HG02943 (cell line): Measurements from ENCODE around the gene CDH7.

Source experiments
- ATAC-seq: cut with Tn5 transposase; IDR thresholded peaks from one replicate; pipeline ENCODE4 v1.9.1; 2021; ENCODE audit warnings: mild to moderate bottlenecking, low read depth, moderate library complexity; ENCODE audit not compliant: unreplicated experiment

The CDH7 gene

DNA sequence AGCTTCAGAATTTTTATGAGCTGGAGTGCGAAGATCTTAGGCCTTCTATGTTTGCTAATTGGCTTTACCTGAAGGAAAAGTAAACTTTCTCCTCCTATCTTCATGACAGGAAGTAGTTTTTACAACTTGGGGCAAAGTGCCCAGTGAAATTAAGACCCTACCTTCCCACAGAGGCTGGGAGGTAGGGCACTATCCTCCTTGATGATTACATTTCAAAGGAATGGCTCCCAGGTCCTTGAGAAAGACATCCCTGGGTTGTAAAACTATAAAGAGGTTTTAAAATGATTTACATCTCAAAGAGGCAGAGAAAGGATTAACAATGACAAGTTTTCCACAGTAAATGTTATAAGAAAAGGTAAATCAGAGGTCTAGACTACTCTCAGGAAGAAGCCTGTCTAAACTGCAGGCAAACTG, 155.8 kb downstream of the CDH7 start:
- no peak for ATAC-seq

DNA sequence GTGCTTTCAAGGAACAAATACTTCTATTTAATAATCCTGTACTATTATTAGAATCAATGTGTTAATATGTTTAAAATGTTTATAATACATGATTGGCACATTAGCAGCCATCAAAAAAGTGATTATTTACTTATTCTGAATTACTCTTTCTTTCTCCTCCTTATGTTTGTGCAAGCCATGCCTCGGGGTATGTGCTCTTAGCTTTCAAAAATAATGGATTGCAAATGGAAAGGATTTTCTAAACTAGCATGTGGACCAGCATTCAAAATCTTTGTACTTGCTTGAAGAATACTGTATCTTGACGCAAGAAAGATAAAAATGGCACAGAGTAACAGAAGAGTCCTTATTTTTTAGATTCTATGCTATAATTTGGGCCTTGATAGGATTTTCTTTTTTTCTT, 156.5 kb downstream of the CDH7 start:
- no peak for ATAC-seq

DNA sequence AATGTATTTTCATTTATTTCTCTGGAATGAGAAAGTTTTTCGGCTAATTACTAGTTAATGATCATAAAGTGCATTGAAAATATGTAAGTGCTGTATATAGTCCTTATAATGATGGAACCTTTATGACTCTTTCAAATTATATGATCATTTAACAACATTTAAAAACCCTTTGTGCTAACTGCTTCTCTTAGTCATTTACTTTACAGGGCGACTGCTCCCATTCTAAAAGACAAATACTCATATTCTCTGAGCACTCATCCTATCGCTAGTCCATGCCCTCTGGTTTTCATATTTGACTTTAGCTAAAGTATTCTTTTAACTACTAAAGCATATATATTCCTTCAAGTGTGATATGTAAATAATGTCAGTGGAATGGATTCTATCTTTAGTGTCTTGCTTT, 168.2 kb downstream of the CDH7 start:
- ATAC-seq = no peak

DNA sequence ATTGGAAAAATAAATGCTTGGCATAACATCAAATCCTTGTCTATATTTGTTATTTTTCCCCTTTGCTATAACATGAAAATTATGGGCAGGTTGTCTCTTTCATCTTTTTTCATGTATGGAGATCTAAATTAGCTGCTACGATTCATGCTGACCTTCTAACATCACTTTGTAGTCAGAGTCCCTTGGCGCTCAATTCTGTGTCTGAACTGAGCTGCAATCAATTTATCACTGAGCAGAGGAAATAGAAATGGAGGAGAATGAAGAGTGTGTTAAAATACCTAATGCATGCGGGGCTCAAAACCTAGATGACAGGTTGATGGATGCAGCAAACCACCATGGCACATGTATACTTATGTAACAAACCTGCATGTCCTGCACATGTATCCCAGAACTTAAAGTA, 168.9 kb downstream of the CDH7 start:
- no peak for ATAC-seq

DNA sequence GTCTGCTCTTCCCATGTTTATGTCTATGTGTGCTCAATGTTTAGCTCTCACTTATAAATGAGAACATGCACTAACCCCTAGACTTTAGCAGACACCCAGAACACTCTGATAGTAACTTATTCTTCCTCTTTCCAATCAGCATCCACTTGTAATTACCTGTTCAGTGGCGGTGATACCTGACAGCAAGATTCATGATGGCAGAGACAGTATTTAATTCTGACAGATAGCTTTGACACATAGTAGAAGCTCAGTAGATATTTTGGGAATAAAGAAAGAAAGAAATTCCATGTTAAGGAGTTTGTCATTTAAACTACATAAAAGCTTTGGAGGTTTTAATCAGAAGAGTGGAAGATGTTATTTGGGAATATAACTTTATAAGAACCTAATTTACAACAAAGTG, 171.3 kb downstream of the CDH7 start:
- ATAC-seq = no peak

DNA sequence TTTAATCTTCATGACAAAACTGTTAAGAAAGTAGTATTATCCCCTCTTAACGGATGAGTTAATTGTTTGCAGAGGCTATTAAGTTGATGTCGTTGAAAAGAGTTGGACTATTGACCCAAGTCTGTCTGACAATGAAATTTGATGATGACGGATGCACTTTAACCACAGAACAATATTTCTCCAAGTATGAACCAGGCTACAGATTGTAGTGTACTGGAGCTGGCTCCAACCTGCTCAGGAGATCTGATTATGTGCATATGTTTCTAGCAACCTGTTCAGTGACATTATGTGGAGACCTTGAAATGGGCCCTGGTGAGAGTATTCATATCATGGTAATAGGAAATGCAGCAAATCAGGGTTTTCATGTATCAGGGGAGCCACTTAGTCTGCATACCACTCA, 174.1 kb downstream of the CDH7 start:
- no peak for ATAC-seq

DNA sequence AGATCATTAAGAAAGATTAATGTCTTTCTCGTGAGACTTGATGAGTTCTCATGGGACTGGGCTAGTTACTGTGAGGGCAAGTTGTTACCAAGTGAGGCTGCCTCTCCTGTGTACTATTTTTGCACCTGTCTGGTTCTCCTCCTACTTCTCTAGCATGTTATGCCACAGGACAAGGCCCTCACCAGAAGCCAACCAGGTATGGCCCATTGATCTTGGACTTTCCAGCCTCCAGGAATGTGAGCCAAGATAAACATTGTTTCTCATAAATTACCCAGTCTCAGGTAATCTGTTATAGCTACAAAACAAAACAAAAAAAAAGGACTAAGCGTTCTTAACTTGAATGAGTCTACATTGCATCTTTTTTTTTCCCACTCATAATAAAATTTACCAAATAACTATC, 184.1 kb downstream of the CDH7 start:
- ATAC-seq = no peak

DNA sequence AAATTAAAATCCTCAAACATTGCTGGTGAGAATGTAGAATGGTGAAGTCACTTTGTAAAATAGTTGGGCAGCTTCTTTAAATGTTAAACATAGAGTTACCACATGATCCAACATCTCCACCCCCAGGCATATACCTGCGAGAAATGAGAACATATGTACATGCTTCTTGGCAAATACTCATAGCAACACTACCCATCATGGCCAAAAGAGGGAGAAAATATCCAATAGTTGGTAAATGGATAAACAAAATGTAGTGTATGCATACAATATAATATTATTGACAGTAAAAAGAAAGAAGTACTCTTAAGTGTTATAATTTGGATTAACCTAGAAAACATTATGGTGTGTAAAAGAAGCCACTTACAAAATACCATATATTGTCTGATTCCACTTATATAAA, 185.9 kb downstream of the CDH7 start:
- no peak for ATAC-seq

DNA sequence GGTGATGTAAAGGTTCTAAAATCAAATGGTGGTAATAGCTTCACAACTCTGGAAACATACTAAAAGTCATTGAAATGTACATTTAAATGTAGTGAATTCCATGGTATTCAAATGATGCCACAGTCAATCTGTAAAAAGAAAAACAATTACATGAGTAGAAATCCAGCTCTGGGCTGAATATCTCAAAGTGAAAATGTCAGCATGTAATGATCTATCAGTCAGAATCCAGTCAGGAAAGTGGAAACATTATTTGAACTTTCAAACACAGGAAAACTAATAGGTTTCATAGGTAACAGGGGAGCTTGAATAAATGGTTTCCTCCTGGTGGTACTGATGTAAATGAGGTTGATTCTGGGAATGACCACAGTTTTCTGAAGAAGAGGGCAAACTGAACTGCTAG, 186.4 kb downstream of the CDH7 start:
- no peak for ATAC-seq

DNA sequence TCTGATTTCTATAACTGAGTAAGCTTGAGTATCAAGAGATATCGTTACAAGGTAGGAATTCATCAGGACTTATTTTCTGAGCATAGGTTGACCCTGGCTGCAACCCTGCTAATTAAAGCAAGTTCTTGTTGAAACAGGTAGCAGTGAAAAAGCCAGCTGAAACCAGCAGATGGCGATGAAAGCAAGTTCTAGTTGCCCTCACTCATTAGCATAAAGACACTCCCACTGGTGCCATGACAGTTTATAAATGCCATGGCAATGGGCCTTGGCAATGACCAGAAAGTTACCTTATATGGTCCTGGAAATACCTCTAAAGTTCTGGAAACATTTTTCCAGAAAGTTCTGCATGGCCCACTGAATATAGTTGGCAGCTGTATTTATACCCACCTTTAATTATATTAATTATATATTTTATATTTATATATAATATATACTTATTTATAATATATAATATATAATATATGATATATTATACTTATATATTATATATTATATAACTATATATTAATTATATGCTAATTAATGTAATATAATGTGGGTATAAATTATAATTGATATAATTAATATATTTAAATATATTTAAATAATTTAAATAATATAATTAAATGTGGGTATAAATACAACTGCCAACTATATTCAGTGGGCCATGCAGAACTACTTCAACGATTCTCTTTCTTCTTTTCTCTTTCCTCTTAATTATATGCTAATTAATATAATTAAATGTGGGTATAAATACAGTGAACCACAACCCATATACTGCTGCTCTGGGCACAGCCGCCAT, 188.0 kb downstream of the CDH7 start:
- ATAC-seq = peak; percentile 83
